HepG2 (cell line): ENCODE data around the gene MARVELD3. TPM values are rescaled to one million over a fixed set of nuclear protein-coding genes. Genes with fewer than 3 reads are reported as not detected.

Experiments
- CBFB ChIP-seq: sonication (generic); formaldehyde crosslinking; IDR thresholded peaks from 2 replicates; pipeline ENCODE4 v1.4.0; 2020; ENCODE audit warnings: missing genetic modification reagents
- IKZF5 ChIP-seq: IDR thresholded peaks from 2 replicates; pipeline ENCODE4 v1.6.1; 2018; ENCODE audit warnings: missing genetic modification reagents, mild to moderate bottlenecking, missing compliant biosample characterization
- JUNB ChIP-seq: sonication (generic); formaldehyde crosslinking; IDR thresholded peaks from 2 replicates; pipeline ENCODE4 v1.8.0; 2022; ENCODE audit warnings: missing genetic modification reagents, mild to moderate bottlenecking, borderline replicate concordance
- KDM4B ChIP-seq: sonication (generic); formaldehyde crosslinking; IDR thresholded peaks from 2 replicates; pipeline ENCODE4 v1.4.0; 2020; ENCODE audit warnings: missing genetic modification reagents
- NFATC3 ChIP-seq: sonication (generic); formaldehyde crosslinking; IDR thresholded peaks from 2 replicates; pipeline ENCODE4 v1.5.1; 2020; ENCODE audit warnings: mild to moderate bottlenecking, missing genetic modification reagents
- SOX13 ChIP-seq, 3 experiments: fragments of 450-650 bp in 1 of 3; sonication (generic) in 1 of 3; formaldehyde crosslinking in 1 of 3; IDR thresholded peaks in 2 of 3; conservative IDR thresholded peaks in 1 of 3; 2 replicates each; pipeline versions ENCODE4 v1.5.0 to v1.6.1; 2016 to 2020; ENCODE audit warnings: antibody characterized with exemption in 1 of 3, mild to moderate bottlenecking in 1 of 3, missing compliant biosample characterization in 1 of 3, missing genetic modification reagents in 1 of 3, moderate library complexity in 1 of 3
- STAG1 ChIP-seq: sonication (generic); formaldehyde crosslinking; IDR thresholded peaks from 2 replicates; pipeline ENCODE4 v1.4.0; 2020; ENCODE audit warnings: missing genetic modification reagents
- THRA ChIP-seq: sonication (generic); formaldehyde crosslinking; IDR thresholded peaks from 2 replicates; pipeline ENCODE4 v1.4.0; 2020; ENCODE audit warnings: missing genetic modification reagents, borderline replicate concordance
- XBP1 ChIP-seq: sonication (generic); formaldehyde crosslinking; IDR thresholded peaks from 2 replicates; pipeline ENCODE4 v1.5.0; 2020; ENCODE audit warnings: missing genetic modification reagents
- ZFP41 ChIP-seq: sonication (generic); formaldehyde crosslinking; IDR thresholded peaks from 2 replicates; pipeline ENCODE4 v1.4.0; 2020; ENCODE audit warnings: mild to moderate bottlenecking, missing genetic modification reagents, borderline replicate concordance
- ZHX2 ChIP-seq, 2 experiments: sonication (generic) in 1 of 2; formaldehyde crosslinking in 1 of 2; IDR thresholded peaks; 2 replicates each; pipeline versions ENCODE4 v1.6.1 to v1.9.0; 2014 to 2022; ENCODE audit warnings: antibody characterized with exemption in 1 of 2, borderline replicate concordance in 1 of 2, inconsistent platforms in 1 of 2, low read depth in 1 of 2, missing genetic modification reagents in 1 of 2
- ZNF547 ChIP-seq: sonication (generic); formaldehyde crosslinking; IDR thresholded peaks from 2 replicates; pipeline ENCODE4 v1.5.1; 2020; ENCODE audit warnings: mild to moderate bottlenecking, missing genetic modification reagents
- ZNF878 ChIP-seq: sonication (generic); formaldehyde crosslinking; IDR thresholded peaks from 2 replicates; pipeline ENCODE4 v1.8.1; 2023; ENCODE audit warnings: mild to moderate bottlenecking, missing genetic modification reagents, moderate library complexity
- polyA plus RNA-seq, 8 experiments: library from polyadenylated mRNA; depleted of rRNA in 3 of 8; stranded (reverse) in 7 of 8; unstranded in 1 of 8; fragments of >200 nt; fragmentation: Illumina TruSeq in 4 of 8; extraction: Trizol in 4 of 8; gene quantifications; 2 replicates each; pipeline versions ENCODE4 v1.2.1 to v1.2.3, GENCODE V29; 2011 to 2016; ENCODE audit warnings: low read depth in 4 of 8, missing spikeins in 1 of 8, mixed read lengths in 1 of 8; ENCODE audit not compliant: insufficient read depth in 1 of 8
- total RNA-seq, 5 experiments: library from RNA; depleted of rRNA; stranded (reverse); fragments of >200 nt; fragmentation: Illumina TruSeq; extraction: Trizol; gene quantifications; 2 replicates each; pipeline ENCODE4 v1.2.3, GENCODE V29; 2016; ENCODE audit warnings: low read depth in 1 of 5
- TF ChIP-seq, protein P1 (sequence below): sonication (generic); formaldehyde crosslinking; IDR thresholded peaks from 2 replicates; pipeline ENCODE4 v1.5.0; 2020; ENCODE audit warnings: missing genetic modification reagents, mild to moderate bottlenecking, borderline replicate concordance

The MARVELD3 gene
- total and polyA plus RNA-seq, 2 of the 13 experiments (the other 11 are each of a cell fraction or from before 2014, with no cell fraction given) = 4.8 to 5.6 TPM

DNA sequence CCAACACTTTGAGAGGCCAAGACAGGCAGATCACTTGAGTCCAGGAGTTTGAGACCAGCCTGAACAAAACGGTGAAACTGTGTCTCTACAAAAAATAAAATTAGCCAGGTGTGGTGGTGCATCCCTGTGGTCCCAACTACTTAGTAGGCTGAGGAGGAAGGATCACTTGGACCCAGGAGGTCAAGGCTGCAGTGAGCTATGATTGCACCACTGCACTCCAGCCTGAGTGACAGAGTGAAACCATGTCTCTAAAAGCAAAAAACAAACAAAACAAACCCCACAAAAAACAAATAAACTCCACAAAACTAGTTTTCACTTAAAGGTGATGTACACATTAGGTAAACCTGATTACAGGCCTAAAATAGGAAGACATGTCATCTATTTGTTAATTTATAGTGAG is 40.3 kb downstream of the MARVELD3 start (continued):
- TF ChIP-seq ZHX2 (IDR thresholded peaks at IDR 0.05; ENCODE audit: low read depth) (no peak), ZHX2 (CRISPR knock-in tag; IDR thresholded peaks at IDR 0.05; ENCODE audit: borderline replicate concordance) (no peak), NFATC3 (no peak), THRA (CRISPR knock-in tag) (peak; percentile 8; the same call in 1 of the 2 replicates), STAG1 (no peak), ZNF547 (CRISPR knock-in tag) (no peak), CBFB (CRISPR knock-in tag) (no peak), XBP1 (no peak), IKZF5 (CRISPR knock-in tag) (0 out of 2 replicates have a peak, but pooled peaks have one; percentile 30), JUNB (no peak), KDM4B (CRISPR knock-in tag) (no peak), ZNF878 (CRISPR knock-in tag) (no peak), ZFP41 (CRISPR knock-in tag) (no peak), SOX13 (IDR thresholded peaks at IDR 0.05) (no peak), SOX13 (CRISPR knock-in tag; conservative IDR thresholded peaks at IDR 0.05 in 1 of 2, IDR thresholded peaks at IDR 0.05 in 1 of 2) (no peak)
- TF ChIP-seq, protein P1, sequence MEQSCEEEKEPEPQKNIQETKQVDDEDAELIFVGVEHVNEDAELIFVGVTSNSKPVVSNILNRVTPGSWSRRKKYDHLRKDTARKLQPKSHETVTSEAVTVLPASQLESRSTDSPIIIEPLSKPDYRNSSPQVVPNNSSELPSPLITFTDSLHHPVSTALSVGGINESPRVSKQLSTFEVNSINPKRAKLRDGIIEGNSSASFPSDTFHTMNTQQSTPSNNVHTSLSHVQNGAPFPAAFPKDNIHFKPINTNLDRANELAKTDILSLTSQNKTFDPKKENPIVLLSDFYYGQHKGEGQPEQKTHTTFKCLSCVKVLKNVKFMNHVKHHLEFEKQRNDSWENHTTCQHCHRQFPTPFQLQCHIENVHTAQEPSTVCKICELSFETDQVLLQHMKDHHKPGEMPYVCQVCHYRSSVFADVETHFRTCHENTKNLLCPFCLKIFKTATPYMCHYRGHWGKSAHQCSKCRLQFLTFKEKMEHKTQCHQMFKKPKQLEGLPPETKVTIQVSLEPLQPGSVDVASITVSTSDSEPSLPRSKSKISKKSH (CRISPR knock-in tag) = no peak
